ENCODE data around the gene SFRP2.

The SFRP2 gene

GRCh38 chr4:153787575-153787974, 1.3 kb downstream of the SFRP2 start:
- Histone ChIP-seq H4K12ac (ENCODE audit: low read depth, low read length) (no peak overlapping the region), H3K4ac (ENCODE audit: low read depth, low read length) (no peak overlapping the region), H3K18ac (ENCODE audit: low read length) (no peak overlapping the region), H2BK12ac (ENCODE audit: low read length) (no peak overlapping the region), H3K79me2 (ENCODE audit: control insufficient read depth, insufficient read depth, low read length, poor library complexity) (peaks cover 2% of the 10 kb centered on the region), H2AK5ac (ENCODE audit: low read length) (no peak overlapping the region), H3K27me3 (ENCODE audit: insufficient read depth, low read length) (peaks cover 37% of the 10 kb centered on the region), H3K14ac (ENCODE audit: low read length) (no peak overlapping the region), H2BK5ac (ENCODE audit: low read depth, low read length, poor library complexity) (no peak overlapping the region), H2AFZ (ENCODE audit: insufficient read depth, low read length, poor library complexity) (no peak overlapping the region), H4K8ac (ENCODE audit: low read depth, low read length) (no peak overlapping the region), H2BK120ac (ENCODE audit: insufficient read depth, low read length, poor library complexity) (no peak overlapping the region), H3K4me1 (ENCODE audit: control insufficient read depth in 1 of 2, insufficient read depth in 2 of 2, low read length in 2 of 2) (peaks cover 34 to 36% of the 10 kb centered on the region in 2 experiments), H3K36me3 (ENCODE audit: control insufficient read depth in 1 of 2, insufficient read depth in 2 of 2, low read length in 2 of 2) (no peaks in the 10 kb centered on the region), H3K4me3 (ENCODE audit: low read depth, low read length) (no peak overlapping the region), H3K9me3 (ENCODE audit: insufficient read depth, low read depth, low read length) (peaks cover 2% of the 10 kb centered on the region), H3K79me1 (ENCODE audit: low read length) (peaks cover 3% of the 10 kb centered on the region), H3K9ac (ENCODE audit: low read length) (no peak overlapping the region), H3K27ac (ENCODE audit: low read depth, low read length) (no peak overlapping the region), H4K91ac (ENCODE audit: low read depth, low read length) (no peak overlapping the region), H3K4me2 (ENCODE audit: low read length) (peak overlapping the region; percentile 57), H3K23ac (ENCODE audit: low read length) (no peak overlapping the region)
- WGBS (ENCODE audit: extremely low coverage, insufficient coverage, insufficient read length): no CpG with 5 or more reads among the region's 5 CpGs
- no peak for DNase-seq

GRCh38 chr4:153787061-153787560, 1.8 kb downstream of the SFRP2 start:
- Histone ChIP-seq H3K14ac (ENCODE audit: low read length) (no peak overlapping the region), H4K8ac (ENCODE audit: low read depth, low read length) (no peak overlapping the region), H3K4ac (ENCODE audit: low read depth, low read length) (no peak overlapping the region), H2BK12ac (ENCODE audit: low read length) (no peak overlapping the region), H2BK120ac (ENCODE audit: insufficient read depth, low read length, poor library complexity) (no peak overlapping the region), H3K79me2 (ENCODE audit: control insufficient read depth, insufficient read depth, low read length, poor library complexity) (peaks cover 2% of the 10 kb centered on the region), H3K18ac (ENCODE audit: low read length) (no peak overlapping the region), H3K4me2 (ENCODE audit: low read length) (no peak overlapping the region), H3K79me1 (ENCODE audit: low read length) (peaks cover under 1% of the 10 kb centered on the region), H4K91ac (ENCODE audit: low read depth, low read length) (no peak overlapping the region), H2AFZ (ENCODE audit: insufficient read depth, low read length, poor library complexity) (no peak overlapping the region), H3K27me3 (ENCODE audit: insufficient read depth, low read length) (peaks cover 37% of the 10 kb centered on the region), H2AK5ac (ENCODE audit: low read length) (no peak overlapping the region), H3K9ac (ENCODE audit: low read length) (no peak overlapping the region), H3K4me3 (ENCODE audit: low read depth, low read length) (no peak overlapping the region), H3K23ac (ENCODE audit: low read length) (no peak overlapping the region), H3K4me1 (ENCODE audit: control insufficient read depth in 1 of 2, insufficient read depth in 2 of 2, low read length in 2 of 2) (peaks cover 31 to 33% of the 10 kb centered on the region in 2 experiments), H3K27ac (ENCODE audit: low read depth, low read length) (no peak overlapping the region), H4K12ac (ENCODE audit: low read depth, low read length) (no peak overlapping the region), H2BK5ac (ENCODE audit: low read depth, low read length, poor library complexity) (no peak overlapping the region), H3K36me3 (ENCODE audit: control insufficient read depth in 1 of 2, insufficient read depth in 2 of 2, low read length in 2 of 2) (no peaks in the 10 kb centered on the region), H3K9me3 (ENCODE audit: insufficient read depth, low read depth, low read length) (peaks cover 2% of the 10 kb centered on the region)
- DNase-seq: no peak
- WGBS (ENCODE audit: extremely low coverage, insufficient coverage, insufficient read length): no CpG with 5 or more reads among the region's 1 CpG

- H2AFZ ChIP-seq (ENCODE audit: insufficient read depth, low read length, poor library complexity): no peak overlapping the region
- H4K91ac ChIP-seq (ENCODE audit: low read depth, low read length): no peak overlapping the region
- H3K4me3 ChIP-seq (ENCODE audit: low read depth, low read length): no peak overlapping the region
- H3K4me2 ChIP-seq (ENCODE audit: low read length): no peak overlapping the region
- H3K4ac ChIP-seq (ENCODE audit: low read depth, low read length): no peak overlapping the region
- H3K27me3 ChIP-seq (ENCODE audit: insufficient read depth, low read length): peaks cover 32% of the 10 kb centered on the region
- no peak overlapping the region for H3K14ac ChIP-seq (ENCODE audit: low read length)
- peaks cover 0 to 3% of the 10 kb centered on the region in 2 experiments for H3K36me3 ChIP-seq (ENCODE audit: control insufficient read depth in 1 of 2, insufficient read depth in 2 of 2, low read length in 2 of 2)
- no peak overlapping the region for H2BK5ac ChIP-seq (ENCODE audit: low read depth, low read length, poor library complexity)
- no peak overlapping the region for H4K12ac ChIP-seq (ENCODE audit: low read depth, low read length)
- DNase-seq: peak in 1 of 2 donors; percentile 24
- no peak overlapping the region for H3K27ac ChIP-seq (ENCODE audit: low read depth, low read length)
- H2AK5ac ChIP-seq (ENCODE audit: low read length): no peak overlapping the region
- no peaks in the 10 kb centered on the region for H3K79me1 ChIP-seq (ENCODE audit: low read length)
- H2BK120ac ChIP-seq (ENCODE audit: insufficient read depth, low read length, poor library complexity): no peak overlapping the region
- no peak overlapping the region for H4K8ac ChIP-seq (ENCODE audit: low read depth, low read length)
- WGBS (ENCODE audit: extremely low coverage, insufficient coverage, insufficient read length): no CpG with 5 or more reads among the region's 3 CpGs
- H2BK12ac ChIP-seq (ENCODE audit: low read length): no peak overlapping the region
- no peak overlapping the region for H3K18ac ChIP-seq (ENCODE audit: low read length)
- peaks cover 2% of the 10 kb centered on the region for H3K79me2 ChIP-seq (ENCODE audit: control insufficient read depth, insufficient read depth, low read length, poor library complexity)
- H3K23ac ChIP-seq (ENCODE audit: low read length): no peak overlapping the region
- no peak overlapping the region for H3K9ac ChIP-seq (ENCODE audit: low read length)
- peaks cover 21 to 24% of the 10 kb centered on the region in 2 experiments for H3K4me1 ChIP-seq (ENCODE audit: control insufficient read depth in 1 of 2, insufficient read depth in 2 of 2, low read length in 2 of 2)
- H3K9me3 ChIP-seq (ENCODE audit: insufficient read depth, low read depth, low read length): peaks cover 2% of the 10 kb centered on the region
These were observed 2.8 kb downstream of the SFRP2 start for GRCh38 chr4:153785910-153786721.

GRCh38 chr4:153784166-153784699, 4.7 kb downstream of the SFRP2 start:
- no peak overlapping the region for H4K8ac ChIP-seq (ENCODE audit: low read depth, low read length)
- no peak overlapping the region for H3K27ac ChIP-seq (ENCODE audit: low read depth, low read length)
- H3K4me1 ChIP-seq (ENCODE audit: control insufficient read depth in 1 of 2, insufficient read depth in 2 of 2, low read length in 2 of 2): peaks cover 10 to 12% of the 10 kb centered on the region in 2 experiments
- H4K12ac ChIP-seq (ENCODE audit: low read depth, low read length): no peak overlapping the region
- no peak overlapping the region for H3K14ac ChIP-seq (ENCODE audit: low read length)
- no peak overlapping the region for H3K9ac ChIP-seq (ENCODE audit: low read length)
- no peak overlapping the region for H3K23ac ChIP-seq (ENCODE audit: low read length)
- peaks cover 0 to 3% of the 10 kb centered on the region in 2 experiments for H3K36me3 ChIP-seq (ENCODE audit: control insufficient read depth in 1 of 2, insufficient read depth in 2 of 2, low read length in 2 of 2)
- H3K9me3 ChIP-seq (ENCODE audit: insufficient read depth, low read depth, low read length): peaks cover 2% of the 10 kb centered on the region
- no peak overlapping the region for H3K4ac ChIP-seq (ENCODE audit: low read depth, low read length)
- H2BK12ac ChIP-seq (ENCODE audit: low read length): no peak overlapping the region
- no peak overlapping the region for H4K91ac ChIP-seq (ENCODE audit: low read depth, low read length)
- peaks cover under 1% of the 10 kb centered on the region for H3K79me2 ChIP-seq (ENCODE audit: control insufficient read depth, insufficient read depth, low read length, poor library complexity)
- no CpG with 5 or more reads among the region's 3 CpGs for WGBS (ENCODE audit: extremely low coverage, insufficient coverage, insufficient read length)
- H3K18ac ChIP-seq (ENCODE audit: low read length): no peak overlapping the region
- H2BK120ac ChIP-seq (ENCODE audit: insufficient read depth, low read length, poor library complexity): no peak overlapping the region
- no peaks in the 10 kb centered on the region for H3K79me1 ChIP-seq (ENCODE audit: low read length)
- no peak overlapping the region for H2AK5ac ChIP-seq (ENCODE audit: low read length)
- H3K4me2 ChIP-seq (ENCODE audit: low read length): no peak overlapping the region
- peaks cover 20% of the 10 kb centered on the region for H3K27me3 ChIP-seq (ENCODE audit: insufficient read depth, low read length)
- no peak for DNase-seq
- H2AFZ ChIP-seq (ENCODE audit: insufficient read depth, low read length, poor library complexity): no peak overlapping the region
- no peak overlapping the region for H3K4me3 ChIP-seq (ENCODE audit: low read depth, low read length)
- no peak overlapping the region for H2BK5ac ChIP-seq (ENCODE audit: low read depth, low read length, poor library complexity)
